Measurements from ENCODE around the gene PLXNB1. TPM values are rescaled to one million over a fixed set of nuclear protein-coding genes. Genes with fewer than 3 reads are reported as not detected.

The PLXNB1 gene
- total RNA-seq, 4 donors from 2014 or later: 129 to 530 (median 245) TPM

GRCh38 chr3:48429317-48429959 is 448 bp downstream of the PLXNB1 start:
- Histone ChIP-seq H3K4me3 (peak overlapping the region; percentile 56 to 83 (median 69)), H3K27me3 (no peaks in the 10 kb centered on the region), H3K9me3 (no peaks in the 10 kb centered on the region), H3K27ac (peak overlapping the region; percentile 90 to 97 (median 92)), H3K36me3 (no peaks in the 10 kb centered on the region), H3K4me1 (peaks cover 39 to 67% (median 60%) of the 10 kb centered on the region in 4 donors)
- in situ Hi-C loops (cut with MboI; ENCODE audit: low pct_ligation_motif_present in 1 of 4, low pct_unique_long_range_greater_than_20kb in 1 of 4, low sequenced_read_pairs in 3 of 4): no loop called here
- DNase-seq: peak; percentile 80
- TF ChIP-seq EP300 (IDR thresholded peaks at IDR 0.05; ENCODE audit: low read depth) (no peak), POLR2AphosphoS5 (IDR thresholded peaks at IDR 0.05) (peak in 1 of 3 donors; percentile 57), POLR2A (IDR thresholded peaks at IDR 0.05) (no peak), CTCF (IDR thresholded peaks at IDR 0.05) (no peak)
- WGBS, 2 donors (ENCODE audit: low coverage in 1 of 2): 4% methylated on average over 34 of the region's 86 CpGs; no CpG with 5 or more reads in 1 of the 2 donors
- intact Hi-C loops (cut with DNase I; ENCODE audit: low total_unique reads): no loop called here

GRCh38 chr3:48428572-48429316 is 1.1 kb downstream of the PLXNB1 start:
- in situ Hi-C loops (cut with MboI; ENCODE audit: low pct_ligation_motif_present in 1 of 4, low pct_unique_long_range_greater_than_20kb in 1 of 4, low sequenced_read_pairs in 3 of 4) (no loop called here), intact Hi-C loops (cut with DNase I; ENCODE audit: low total_unique reads) (no loop called here)
- Histone ChIP-seq H3K9me3 (no peaks in the 10 kb centered on the region), H3K4me3 (peak overlapping the region; percentile 56 to 83 (median 69)), H3K4me1 (peaks cover 36 to 60% (median 54%) of the 10 kb centered on the region in 4 donors), H3K27me3 (no peaks in the 10 kb centered on the region), H3K36me3 (no peaks in the 10 kb centered on the region), H3K27ac (peak overlapping the region; percentile 90 to 97 (median 92))
- 9% methylated on average over 40 of the region's 60 CpGs; no CpG with 5 or more reads in 1 of the 2 donors for WGBS, 2 donors (ENCODE audit: low coverage in 1 of 2)
- TF ChIP-seq POLR2A (IDR thresholded peaks at IDR 0.05): peak; percentile 61
- TF ChIP-seq EP300 (IDR thresholded peaks at IDR 0.05; ENCODE audit: low read depth): no peak
- TF ChIP-seq POLR2AphosphoS5 (IDR thresholded peaks at IDR 0.05): peak in 2 of 3 donors; percentile 65 to 72
- no peak for TF ChIP-seq CTCF (IDR thresholded peaks at IDR 0.05)
- peak; percentile 80 for DNase-seq

- Histone ChIP-seq H3K9me3 (no peaks in the 10 kb centered on the region), H3K4me3 (peak overlapping the region; percentile 56 to 83 (median 69)), H3K27ac (peak overlapping the region; percentile 90 to 97 (median 92)), H3K36me3 (no peaks in the 10 kb centered on the region), H3K27me3 (no peaks in the 10 kb centered on the region), H3K4me1 (peaks cover 31 to 54% (median 48%) of the 10 kb centered on the region in 4 donors)
- in situ Hi-C loops (cut with MboI; ENCODE audit: low pct_ligation_motif_present in 1 of 4, low pct_unique_long_range_greater_than_20kb in 1 of 4, low sequenced_read_pairs in 3 of 4) (no loop called here), intact Hi-C loops (cut with DNase I; ENCODE audit: low total_unique reads) (no loop called here)
- WGBS, 2 donors (ENCODE audit: low coverage in 1 of 2): 35% methylated on average over 7 of the region's 7 CpGs; no CpG with 5 or more reads in 1 of the 2 donors
- TF ChIP-seq POLR2AphosphoS5 (IDR thresholded peaks at IDR 0.05) (no peak), CTCF (IDR thresholded peaks at IDR 0.05) (no peak), EP300 (IDR thresholded peaks at IDR 0.05; ENCODE audit: low read depth) (no peak), POLR2A (IDR thresholded peaks at IDR 0.05) (no peak)
- DNase-seq: no peak
These were observed 1.8 kb downstream of the PLXNB1 start for GRCh38 chr3:48428088-48428571.

- no peaks in the 10 kb centered on the region for H3K9me3 ChIP-seq
- no peaks in the 10 kb centered on the region for H3K27me3 ChIP-seq
- intact Hi-C loops (cut with DNase I; ENCODE audit: low total_unique reads): no loop called here
- DNase-seq: peak; percentile 37
- H3K27ac ChIP-seq: peak overlapping the region; percentile 90 to 97 (median 92)
- peak overlapping the region in 3 of 4 donors; percentile 63 to 83 (median 75) for H3K4me3 ChIP-seq
- 40 to 61% methylated on average over 1 to 9 of the region's 9 CpGs for WGBS, 2 donors (ENCODE audit: low coverage in 1 of 2)
- H3K36me3 ChIP-seq: no peaks in the 10 kb centered on the region
- H3K4me1 ChIP-seq: peaks cover 31 to 49% (median 43%) of the 10 kb centered on the region in 4 donors
- TF ChIP-seq POLR2AphosphoS5 (IDR thresholded peaks at IDR 0.05) (no peak), CTCF (IDR thresholded peaks at IDR 0.05) (no peak), POLR2A (IDR thresholded peaks at IDR 0.05) (no peak), EP300 (IDR thresholded peaks at IDR 0.05; ENCODE audit: low read depth) (no peak)
- in situ Hi-C loops (cut with MboI; ENCODE audit: low pct_ligation_motif_present in 1 of 4, low pct_unique_long_range_greater_than_20kb in 1 of 4, low sequenced_read_pairs in 3 of 4): no loop called here
These were observed 2.3 kb downstream of the PLXNB1 start for GRCh38 chr3:48427630-48427962.
